Large intestine (tissue), 3 donors: ENCODE measurements around the gene MSI2. TPM values are rescaled to one million over a fixed set of nuclear protein-coding genes. Genes with fewer than 3 reads are reported as not detected.
A peak's percentile ranks its signal among the peaks of the same experiment; 100 is the strongest.

ENCODE experiments used
- DNase-seq, 2 donors: peaks; one replicate each; pipeline versions ENCODE4 v3.0.0 to v3.0.0-alpha.2; 2013
- H3K27ac ChIP-seq: one replicate; pipeline ENCODE4 v1.5.1; 2013; ENCODE audit warnings: low read length
- H3K27me3 ChIP-seq: 2 replicates; pipeline ENCODE4 v1.6.1; 2013; ENCODE audit warnings: low read length; ENCODE audit not compliant: control insufficient read depth, insufficient read depth
- H3K36me3 ChIP-seq: 2 replicates; pipeline ENCODE4 v1.6.1; 2013; ENCODE audit warnings: low read length; ENCODE audit not compliant: control insufficient read depth, insufficient read depth
- H3K4me1 ChIP-seq: one replicate; pipeline ENCODE4 v1.6.1; 2013; ENCODE audit warnings: low read length; ENCODE audit not compliant: control insufficient read depth, insufficient read depth
- H3K4me3 ChIP-seq: one replicate; pipeline ENCODE4 v1.5.1; 2013; ENCODE audit warnings: low read length
- H3K9me3 ChIP-seq: one replicate; pipeline ENCODE4 v1.6.1; 2013; ENCODE audit warnings: mild to moderate bottlenecking, low read depth, low read length, moderate library complexity; ENCODE audit not compliant: control insufficient read depth
- WGBS: methylation state at CpG from one replicate; pipeline ENCODE4 v1.1.5; 2013; ENCODE audit warnings: low lambda C conversion rate; ENCODE audit not compliant: insufficient coverage; 5-methylcytosine and 5-hydroxymethylcytosine counted together
- polyA plus RNA-seq: library from polyadenylated mRNA; unstranded; fragments of 120-200 nt; gene quantifications from one replicate; pipeline ENCODE4 v1.2.1, GENCODE V29; 2013

The MSI2 gene
- polyA plus RNA-seq, 1 donor: 46.1 TPM

GRCh38 chr17:57507828-57508227, 251.5 kb downstream of the MSI2 start:
- no peak overlapping the region for H3K4me3 ChIP-seq
- peaks cover 6% of the 10 kb centered on the region for H3K4me1 ChIP-seq

GRCh38 chr17:57508671-57509070, 252.3 kb downstream of the MSI2 start:
- WGBS: no CpG with 5 or more reads among the region's 10 CpGs
- no peaks in the 10 kb centered on the region for H3K9me3 ChIP-seq

More at GRCh38 chr17:57507828-57508227, 251.5 kb downstream of the MSI2 start:
- H3K9me3 ChIP-seq: no peaks in the 10 kb centered on the region
- WGBS: no CpG with 5 or more reads among the region's 8 CpGs
- no peak overlapping the region for H3K27ac ChIP-seq
- H3K36me3 ChIP-seq: no peaks in the 10 kb centered on the region
- no peaks in the 10 kb centered on the region for H3K27me3 ChIP-seq
- DNase-seq: no peak

DNA sequence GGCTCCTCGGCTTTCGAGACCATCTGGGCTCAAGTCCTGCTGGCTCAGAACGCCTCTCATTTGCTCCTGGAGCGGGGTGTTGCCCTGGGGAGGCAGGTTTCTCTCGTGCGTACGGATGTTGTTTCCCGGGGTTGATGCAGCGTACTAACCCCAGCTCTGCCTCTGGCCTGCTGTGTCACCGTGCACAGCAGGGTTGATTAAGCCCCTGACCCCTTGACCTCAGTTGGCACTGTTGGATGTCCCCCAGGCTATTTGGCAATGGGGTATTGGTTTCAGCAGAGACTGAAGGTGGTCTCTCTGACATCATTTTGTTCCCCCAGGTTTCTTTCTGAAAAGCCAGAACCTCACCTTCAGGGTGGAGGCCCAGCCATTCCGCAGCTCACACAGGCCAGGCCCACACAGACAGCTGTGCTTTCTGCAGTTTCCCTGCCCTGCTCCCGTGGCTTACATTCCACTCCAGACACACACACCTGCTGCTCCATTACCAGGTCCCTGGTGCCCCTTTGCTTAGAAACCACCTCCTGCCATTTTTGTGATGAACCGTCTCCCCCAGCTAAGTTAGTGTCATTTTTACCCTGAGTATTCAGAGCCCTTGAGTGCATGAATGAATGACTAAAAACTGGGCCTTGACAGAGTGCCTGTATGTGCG, 255.3 kb downstream of the MSI2 start:
- Histone ChIP-seq H3K4me3 (no peak overlapping the region), H3K36me3 (no peaks in the 10 kb centered on the region), H3K9me3 (no peaks in the 10 kb centered on the region), H3K27me3 (no peaks in the 10 kb centered on the region), H3K4me1 (peaks cover 7% of the 10 kb centered on the region), H3K27ac (no peak overlapping the region)
- WGBS: no CpG with 5 or more reads among the region's 14 CpGs
- no peak for DNase-seq

More at GRCh38 chr17:57508671-57509070, 252.3 kb downstream of the MSI2 start:
- no peak overlapping the region for H3K4me3 ChIP-seq
- H3K4me1 ChIP-seq: peaks cover 6% of the 10 kb centered on the region
- no peaks in the 10 kb centered on the region for H3K36me3 ChIP-seq
- H3K27ac ChIP-seq: no peak overlapping the region
- no peak for DNase-seq
- H3K27me3 ChIP-seq: no peaks in the 10 kb centered on the region

DNA sequence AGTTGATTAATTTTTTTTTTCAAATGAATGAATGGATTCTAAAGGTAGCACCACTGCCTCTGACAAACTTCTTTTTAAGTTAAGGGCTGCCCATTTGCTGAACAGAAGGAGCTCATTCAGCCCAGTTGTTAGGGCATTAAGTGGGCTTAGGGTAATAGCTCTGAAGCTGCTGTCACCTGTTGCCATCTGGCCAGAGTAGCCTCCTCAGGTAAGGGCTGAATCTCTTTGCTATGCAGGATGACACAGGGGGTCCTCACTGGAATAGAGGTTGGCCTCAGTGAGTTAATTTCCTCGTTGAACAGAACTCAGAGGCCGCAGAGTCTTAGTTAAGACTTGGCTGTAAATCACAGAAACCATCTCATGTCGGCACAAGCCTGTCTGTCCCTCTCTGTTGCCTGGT, 255.9 kb downstream of the MSI2 start:
- H3K9me3 ChIP-seq: no peaks in the 10 kb centered on the region
- WGBS: no CpG with 5 or more reads among the region's 3 CpGs
- H3K27ac ChIP-seq: no peak overlapping the region
- DNase-seq: no peak
- H3K4me3 ChIP-seq: no peak overlapping the region
- peaks cover 11% of the 10 kb centered on the region for H3K4me1 ChIP-seq
- H3K36me3 ChIP-seq: no peaks in the 10 kb centered on the region
- no peaks in the 10 kb centered on the region for H3K27me3 ChIP-seq

GRCh38 chr17:57512691-57513090, 256.4 kb downstream of the MSI2 start:
- WGBS: no CpG with 5 or more reads among the region's 3 CpGs

GRCh38 chr17:57513569-57513968, 257.2 kb downstream of the MSI2 start:
- no peaks in the 10 kb centered on the region for H3K9me3 ChIP-seq
- 76% methylated on average over 2 of the region's 4 CpGs for WGBS
- DNase-seq: no peak
- no peaks in the 10 kb centered on the region for H3K36me3 ChIP-seq
- H3K27me3 ChIP-seq: no peaks in the 10 kb centered on the region
- no peak overlapping the region for H3K4me3 ChIP-seq
- peaks cover 24% of the 10 kb centered on the region for H3K4me1 ChIP-seq
- H3K27ac ChIP-seq: no peak overlapping the region

More at GRCh38 chr17:57512691-57513090, 256.4 kb downstream of the MSI2 start:
- no peak overlapping the region for H3K4me3 ChIP-seq
- DNase-seq: no peak
- H3K36me3 ChIP-seq: no peaks in the 10 kb centered on the region
- H3K27ac ChIP-seq: no peak overlapping the region
- H3K9me3 ChIP-seq: no peaks in the 10 kb centered on the region
- H3K27me3 ChIP-seq: no peaks in the 10 kb centered on the region
- peaks cover 15% of the 10 kb centered on the region for H3K4me1 ChIP-seq

GRCh38 chr17:57514614-57515013, 258.3 kb downstream of the MSI2 start:
- Histone ChIP-seq H3K9me3 (no peaks in the 10 kb centered on the region), H3K36me3 (no peaks in the 10 kb centered on the region), H3K4me3 (no peak overlapping the region), H3K4me1 (peaks cover 35% of the 10 kb centered on the region), H3K27me3 (no peaks in the 10 kb centered on the region), H3K27ac (no peak overlapping the region)
- WGBS: 100% methylated on average over 2 of the region's 4 CpGs
- DNase-seq: no peak

GRCh38 chr17:57515662-57516211, 259.4 kb downstream of the MSI2 start:
- H3K9me3 ChIP-seq: no peaks in the 10 kb centered on the region
- WGBS: no CpG with 5 or more reads among the region's 1 CpG
- no peaks in the 10 kb centered on the region for H3K27me3 ChIP-seq
- no peak overlapping the region for H3K4me3 ChIP-seq
- H3K4me1 ChIP-seq: peaks cover 36% of the 10 kb centered on the region
- no peaks in the 10 kb centered on the region for H3K36me3 ChIP-seq
- no peak for DNase-seq
- H3K27ac ChIP-seq: no peak overlapping the region

DNA sequence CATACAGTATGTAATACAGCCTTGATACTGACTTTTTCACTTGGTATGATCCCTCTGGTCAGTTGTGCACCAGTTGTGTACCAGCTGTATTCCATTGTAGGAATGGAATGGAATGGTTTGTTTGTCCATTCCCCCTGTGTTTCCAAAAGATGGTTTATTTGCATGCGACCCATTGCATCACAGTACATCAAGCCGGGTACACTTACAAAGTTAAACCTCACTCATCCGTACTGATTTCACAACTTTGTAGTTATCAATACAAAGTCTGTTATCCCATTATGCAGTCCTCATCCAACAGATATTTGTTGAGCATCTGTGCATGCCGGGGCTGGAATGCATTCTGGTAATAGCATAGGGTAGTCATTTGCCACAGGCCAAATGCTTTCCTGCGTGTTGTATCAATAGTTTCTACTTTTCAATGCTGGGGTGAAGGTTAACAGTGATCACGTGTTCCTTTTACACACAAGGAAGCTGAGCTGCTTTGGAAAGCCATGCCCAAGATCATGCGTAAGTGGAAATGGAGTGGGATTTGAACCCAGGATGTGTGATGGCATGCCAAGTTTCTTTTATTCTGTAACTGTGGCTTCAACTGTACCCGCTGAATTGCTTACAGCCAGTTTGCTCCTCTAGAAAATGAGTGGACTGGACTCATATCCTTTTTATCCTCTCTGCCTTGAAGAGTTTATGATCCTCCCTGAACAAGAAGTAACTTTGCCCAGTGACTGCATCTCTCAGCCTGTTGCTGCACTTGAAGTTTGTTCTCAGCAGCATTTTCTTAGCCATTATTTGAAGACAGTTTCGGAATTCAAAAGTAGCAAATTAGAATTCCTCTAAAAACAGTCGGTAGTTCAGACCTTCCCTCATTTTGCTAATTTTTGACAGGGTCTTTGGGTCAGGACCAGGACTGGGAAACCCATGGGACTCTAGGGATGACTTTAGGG, 260.2 kb downstream of the MSI2 start:
- peak in 1 of 2 donors; percentile 57 for DNase-seq
- Histone ChIP-seq H3K4me3 (no peak overlapping the region), H3K27ac (peak overlapping the region; percentile 31), H3K9me3 (no peaks in the 10 kb centered on the region), H3K36me3 (no peaks in the 10 kb centered on the region), H3K4me1 (peaks cover 39% of the 10 kb centered on the region), H3K27me3 (no peaks in the 10 kb centered on the region)
- 80% methylated on average over 1 of the region's 10 CpGs for WGBS

GRCh38 chr17:57517273-57517631, 260.9 kb downstream of the MSI2 start:
- Histone ChIP-seq H3K36me3 (no peaks in the 10 kb centered on the region), H3K4me3 (no peak overlapping the region), H3K27me3 (no peaks in the 10 kb centered on the region), H3K9me3 (no peaks in the 10 kb centered on the region), H3K27ac (peak overlapping the region; percentile 31), H3K4me1 (peaks cover 44% of the 10 kb centered on the region)
- DNase-seq: no peak
- WGBS: no CpG with 5 or more reads among the region's 7 CpGs
